ENCODE data around the gene NEU1.
A peak's percentile ranks its signal among the peaks of the same experiment; 100 is the strongest.

NEU1 gene

GRCh38 chr6:31896856-31897611, 34.4 kb upstream of the NEU1 start:
- DNase-seq = peak in 2 of 56 donors; percentile 18 to 51

- DNase-seq = no peak
Observed at GRCh38 chr6:31896493-31896855, 33.9 kb upstream of the NEU1 start.

- DNase-seq = no peak
Observed at GRCh38 chr6:31892821-31893220, 30.2 kb upstream of the NEU1 start.

GRCh38 chr6:31889331-31889972, 26.8 kb upstream of the NEU1 start:
- DNase-seq = no peak

- peak in 4 of 56 donors; percentile 4 to 26 (median 12) for DNase-seq
Observed at GRCh38 chr6:31888276-31889258, 25.9 kb upstream of the NEU1 start.

- DNase-seq = no peak
Observed at GRCh38 chr6:31887173-31888007, 24.8 kb upstream of the NEU1 start.

GRCh38 chr6:31886541-31886991, 23.9 kb upstream of the NEU1 start:
- DNase-seq = no peak

GRCh38 chr6:31884528-31885035, 22.0 kb upstream of the NEU1 start:
- DNase-seq = no peak

- no peak for DNase-seq
Observed at GRCh38 chr6:31883676-31884075, 21.1 kb upstream of the NEU1 start.

GRCh38 chr6:31882344-31882743, 19.7 kb upstream of the NEU1 start:
- DNase-seq = peak in 1 of 56 donors; percentile 11

GRCh38 chr6:31881136-31881859, 18.7 kb upstream of the NEU1 start:
- DNase-seq = no peak

- DNase-seq = no peak
Observed at GRCh38 chr6:31880616-31881015, 18.0 kb upstream of the NEU1 start.

- no peak for DNase-seq
Observed at GRCh38 chr6:31879901-31880300, 17.3 kb upstream of the NEU1 start.

GRCh38 chr6:31879143-31879542, 16.5 kb upstream of the NEU1 start:
- no peak for DNase-seq

- DNase-seq = no peak
Observed at GRCh38 chr6:31878726-31879125, 16.1 kb upstream of the NEU1 start, which contains the start of gene SLC44A4. Gene SLC44A4 (minus strand): TSS chr6:31878997. CDS start chr6:31878980, 17 bp downstream.

GRCh38 chr6:31878222-31878621, 15.6 kb upstream of the NEU1 start:
- no peak for DNase-seq

GRCh38 chr6:31877651-31878161, 15.1 kb upstream of the NEU1 start:
- no peak for DNase-seq

- no peak for DNase-seq
Observed at GRCh38 chr6:31877125-31877650, 14.6 kb upstream of the NEU1 start.

GRCh38 chr6:31876357-31876756, 13.7 kb upstream of the NEU1 start:
- DNase-seq = no peak

Measured in nucleus accumbens (tissue), 56 donors.